K562 (cell line): ENCODE data around the gene LY6G6C. TPM values are rescaled to one million over a fixed set of nuclear protein-coding genes. Genes with fewer than 3 reads are reported as not detected.

ENCODE experiments used
- BCL6 ChIP-seq: fragments of 250-450 bp; sonication (Bioruptor Pico); IDR thresholded peaks from 2 replicates; pipeline ENCODE4 v1.4.0; 2020
- HIVEP1 ChIP-seq: fragments of 250-450 bp; sonication (Bioruptor Pico); IDR thresholded peaks from 2 replicates; pipeline ENCODE4 v1.4.0; 2020; ENCODE audit warnings: mild to moderate bottlenecking
- HNRNPL ChIP-seq: fragments of 200-400 bp; formaldehyde crosslinking; IDR thresholded peaks from 2 replicates; pipeline ENCODE4 v1.6.1; 2017; ENCODE audit warnings: low read depth, mild to moderate bottlenecking, low read length
- MEF2A ChIP-seq: IDR thresholded peaks from 2 replicates; pipeline ENCODE4 v1.6.1; 2011; ENCODE audit warnings: low read depth, mild to moderate bottlenecking, low read length, moderate library complexity; ENCODE audit not compliant: control insufficient read depth
- NCOA4 ChIP-seq: fragments of 450-650 bp; IDR thresholded peaks from 2 replicates; pipeline ENCODE4 v1.6.1; 2018; ENCODE audit warnings: mild to moderate bottlenecking; ENCODE audit not compliant: partially characterized antibody
- NR4A1 ChIP-seq, 2 experiments: fragments of 250-450 bp in 1 of 2; fragments of 450-650 bp in 1 of 2; sonication (Bioruptor Pico) in 1 of 2; IDR thresholded peaks; 2 replicates each; pipeline versions ENCODE4 v1.4.0 to v1.6.1; 2016 to 2020; ENCODE audit warnings: mild to moderate bottlenecking in 2 of 2, missing compliant biosample characterization in 1 of 2, missing genetic modification characterization in 1 of 2, moderate library complexity in 1 of 2
- RBM17 ChIP-seq: fragments of 200-400 bp; formaldehyde crosslinking; IDR thresholded peaks from 2 replicates; pipeline ENCODE4 v1.6.1; 2017; ENCODE audit warnings: low read depth, mild to moderate bottlenecking, low read length, borderline replicate concordance
- SAFB ChIP-seq: fragments of 200-400 bp; formaldehyde crosslinking; IDR thresholded peaks from 2 replicates; pipeline ENCODE4 v1.6.1; 2017; ENCODE audit warnings: low read depth, low read length, borderline replicate concordance
- SMARCA4 ChIP-seq: fragments of 450-650 bp; IDR thresholded peaks from 2 replicates; pipeline ENCODE4 v1.6.1; 2016
- SMARCB1 ChIP-seq: IDR thresholded peaks from 2 replicates; pipeline ENCODE4 v1.6.1; 2011; ENCODE audit warnings: improper control_type of control experiment, low read depth; ENCODE audit not compliant: insufficient read length
- TCFL5 ChIP-seq: fragments of 250-450 bp; sonication (Bioruptor Pico); conservative IDR thresholded peaks from 2 replicates; pipeline ENCODE4 v1.6.1; 2021; ENCODE audit warnings: mild to moderate bottlenecking, moderate library complexity, matching md5 sums
- TOE1 ChIP-seq, 2 experiments: fragments of 450-650 bp in 1 of 2; sonication (generic) in 1 of 2; formaldehyde crosslinking in 1 of 2; IDR thresholded peaks; 2 replicates each; pipeline versions ENCODE4 v1.7.1 to v1.8.0; 2016 to 2022; ENCODE audit warnings: borderline replicate concordance in 2 of 2, mild to moderate bottlenecking in 2 of 2, antibody characterized with exemption in 1 of 2, inconsistent platforms in 1 of 2, low read depth in 1 of 2, missing genetic modification reagents in 1 of 2, moderate library complexity in 1 of 2
- TRIM28 ChIP-seq: fragments of 450-650 bp; IDR thresholded peaks from 2 replicates; pipeline ENCODE4 v1.6.1; 2017
- ZFPM2 ChIP-seq: fragments of 250-450 bp; sonication (Bioruptor Pico); IDR thresholded peaks from 2 replicates; pipeline ENCODE4 v1.5.1; 2022; ENCODE audit warnings: mild to moderate bottlenecking
- ZNF140 ChIP-seq: fragments of 250-450 bp; sonication (Bioruptor Pico); IDR thresholded peaks from 2 replicates; pipeline ENCODE4 v1.8.0; 2021; ENCODE audit warnings: moderate library complexity, mild to moderate bottlenecking, inconsistent platforms
- polyA plus RNA-seq, 8 experiments: library from polyadenylated mRNA; depleted of rRNA in 4 of 8; stranded (reverse) in 5 of 8; unstranded in 3 of 8; fragments of >200 nt; fragmentation: Nextera tagmentation in 2 of 8; fragmentation: Illumina TruSeq in 1 of 8; extraction: Ambion mirVana in 2 of 8; extraction: Trizol in 1 of 8; gene quantifications; 2 replicates each; pipeline versions ENCODE4 v1.2.1 to v1.2.3, GENCODE V29; 2011 to 2014; ENCODE audit warnings: inconsistent platforms in 1 of 8, missing spikeins in 1 of 8
- total RNA-seq, 7 experiments: library from RNA; depleted of rRNA in 6 of 7; stranded (reverse); fragments of >200 nt in 6 of 7; fragmentation: Illumina TruSeq in 2 of 7; extraction: Trizol in 2 of 7; gene quantifications; 2 replicates each; pipeline versions ENCODE4 v1.2.1 to v1.2.3, GENCODE V29; 2011 to 2021; ENCODE audit warnings: low replicate concordance in 1 of 7
- TF ChIP-seq, protein P1 (sequence below): sonication (generic); formaldehyde crosslinking; IDR thresholded peaks from 2 replicates; pipeline ENCODE4 v1.8.1; 2023; ENCODE audit warnings: mild to moderate bottlenecking, missing genetic modification reagents
- TF ChIP-seq, protein P2 (sequence below): fragments of 450-650 bp; formaldehyde crosslinking; IDR thresholded peaks from 2 replicates; pipeline ENCODE4 v1.4.0; 2020; ENCODE audit warnings: mild to moderate bottlenecking, mixed read lengths
- TF ChIP-seq, protein P3 (sequence below): IDR thresholded peaks from 2 replicates; pipeline ENCODE4 v1.6.1; 2014; ENCODE audit warnings: antibody characterized with exemption
- TF ChIP-seq, protein P4 (sequence below), 2 experiments: fragments of 450-650 bp; conservative IDR thresholded peaks; 2 replicates each; pipeline ENCODE4 v1.6.1; 2017; ENCODE audit warnings: mild to moderate bottlenecking in 2 of 2, moderate library complexity in 2 of 2

The LY6G6C gene
- total and polyA plus RNA-seq, 9 of the 15 experiments (the other 6 are each of a cell fraction or from before 2014, with no cell fraction given) = 0.06 to 0.20 TPM; not detected in 7

DNA sequence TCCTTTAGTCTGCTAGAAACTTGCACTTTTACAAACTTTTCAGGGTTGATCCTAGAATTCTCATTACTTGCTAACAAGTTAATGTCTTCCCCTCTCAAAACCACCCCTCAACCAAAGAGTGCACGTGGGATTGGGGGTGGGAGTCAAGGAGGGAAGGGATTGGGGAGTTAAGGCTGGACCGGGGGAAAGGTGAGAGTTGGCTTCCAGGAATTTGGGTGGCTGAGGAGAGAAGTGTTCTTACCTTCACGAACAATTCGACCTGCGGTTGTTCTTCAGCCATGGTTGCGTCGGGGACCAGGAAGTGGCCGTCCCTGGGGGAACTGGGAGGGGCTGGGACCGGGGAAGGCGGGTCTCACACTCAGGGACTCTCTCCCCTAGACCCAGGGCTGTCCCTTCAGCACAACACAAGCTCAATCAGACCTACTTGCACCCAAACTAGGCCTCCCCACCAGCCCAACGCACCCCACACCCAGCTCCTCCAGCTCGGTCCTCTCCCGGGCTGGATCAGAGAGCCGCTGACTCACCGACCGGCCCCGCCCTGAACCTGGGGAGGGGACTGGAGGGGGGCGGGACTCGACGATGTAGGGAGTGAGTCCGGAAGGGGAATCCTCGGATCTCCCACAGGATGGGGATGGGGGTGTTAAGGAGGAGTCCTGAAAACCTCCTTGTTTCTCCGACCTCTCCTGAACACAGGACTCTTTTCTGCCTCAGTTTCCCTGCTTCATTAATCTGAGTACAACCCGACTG, 14.6 kb upstream of the LY6G6C start, which contains the start of gene CLIC1 (continued):
- TF ChIP-seq, protein P1, sequence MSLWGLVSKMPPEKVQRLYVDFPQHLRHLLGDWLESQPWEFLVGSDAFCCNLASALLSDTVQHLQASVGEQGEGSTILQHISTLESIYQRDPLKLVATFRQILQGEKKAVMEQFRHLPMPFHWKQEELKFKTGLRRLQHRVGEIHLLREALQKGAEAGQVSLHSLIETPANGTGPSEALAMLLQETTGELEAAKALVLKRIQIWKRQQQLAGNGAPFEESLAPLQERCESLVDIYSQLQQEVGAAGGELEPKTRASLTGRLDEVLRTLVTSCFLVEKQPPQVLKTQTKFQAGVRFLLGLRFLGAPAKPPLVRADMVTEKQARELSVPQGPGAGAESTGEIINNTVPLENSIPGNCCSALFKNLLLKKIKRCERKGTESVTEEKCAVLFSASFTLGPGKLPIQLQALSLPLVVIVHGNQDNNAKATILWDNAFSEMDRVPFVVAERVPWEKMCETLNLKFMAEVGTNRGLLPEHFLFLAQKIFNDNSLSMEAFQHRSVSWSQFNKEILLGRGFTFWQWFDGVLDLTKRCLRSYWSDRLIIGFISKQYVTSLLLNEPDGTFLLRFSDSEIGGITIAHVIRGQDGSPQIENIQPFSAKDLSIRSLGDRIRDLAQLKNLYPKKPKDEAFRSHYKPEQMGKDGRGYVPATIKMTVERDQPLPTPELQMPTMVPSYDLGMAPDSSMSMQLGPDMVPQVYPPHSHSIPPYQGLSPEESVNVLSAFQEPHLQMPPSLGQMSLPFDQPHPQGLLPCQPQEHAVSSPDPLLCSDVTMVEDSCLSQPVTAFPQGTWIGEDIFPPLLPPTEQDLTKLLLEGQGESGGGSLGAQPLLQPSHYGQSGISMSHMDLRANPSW (CRISPR knock-in tag) = 0 out of 2 replicates have a peak, but pooled peaks have one; percentile 2
- TF ChIP-seq NCOA4 = peak; percentile 1
- no peak for TF ChIP-seq MEF2A
- no peak for TF ChIP-seq SAFB
- TF ChIP-seq, protein P2, sequence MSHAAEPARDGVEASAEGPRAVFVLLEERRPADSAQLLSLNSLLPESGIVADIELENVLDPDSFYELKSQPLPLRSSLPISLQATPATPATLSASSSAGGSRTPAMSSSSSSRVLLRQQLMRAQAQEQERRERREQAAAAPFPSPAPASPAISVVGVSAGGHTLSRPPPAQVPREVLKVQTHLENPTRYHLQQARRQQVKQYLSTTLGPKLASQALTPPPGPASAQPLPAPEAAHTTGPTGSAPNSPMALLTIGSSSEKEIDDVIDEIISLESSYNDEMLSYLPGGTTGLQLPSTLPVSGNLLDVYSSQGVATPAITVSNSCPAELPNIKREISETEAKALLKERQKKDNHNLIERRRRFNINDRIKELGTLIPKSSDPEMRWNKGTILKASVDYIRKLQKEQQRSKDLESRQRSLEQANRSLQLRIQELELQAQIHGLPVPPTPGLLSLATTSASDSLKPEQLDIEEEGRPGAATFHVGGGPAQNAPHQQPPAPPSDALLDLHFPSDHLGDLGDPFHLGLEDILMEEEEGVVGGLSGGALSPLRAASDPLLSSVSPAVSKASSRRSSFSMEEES = no peak
- no peak for TF ChIP-seq RBM17
- TF ChIP-seq, protein P3, sequence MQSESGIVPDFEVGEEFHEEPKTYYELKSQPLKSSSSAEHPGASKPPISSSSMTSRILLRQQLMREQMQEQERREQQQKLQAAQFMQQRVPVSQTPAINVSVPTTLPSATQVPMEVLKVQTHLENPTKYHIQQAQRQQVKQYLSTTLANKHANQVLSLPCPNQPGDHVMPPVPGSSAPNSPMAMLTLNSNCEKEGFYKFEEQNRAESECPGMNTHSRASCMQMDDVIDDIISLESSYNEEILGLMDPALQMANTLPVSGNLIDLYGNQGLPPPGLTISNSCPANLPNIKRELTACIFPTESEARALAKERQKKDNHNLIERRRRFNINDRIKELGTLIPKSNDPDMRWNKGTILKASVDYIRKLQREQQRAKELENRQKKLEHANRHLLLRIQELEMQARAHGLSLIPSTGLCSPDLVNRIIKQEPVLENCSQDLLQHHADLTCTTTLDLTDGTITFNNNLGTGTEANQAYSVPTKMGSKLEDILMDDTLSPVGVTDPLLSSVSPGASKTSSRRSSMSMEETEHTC = no peak
- TF ChIP-seq NR4A1 (CRISPR knock-in tag; IDR thresholded peaks at IDR 0.05) = no peak
- peak; percentile 76 for TF ChIP-seq NR4A1 (tag; IDR thresholded peaks at IDR 0.05)
- TF ChIP-seq SMARCB1 = no peak
- TF ChIP-seq, protein P4, sequence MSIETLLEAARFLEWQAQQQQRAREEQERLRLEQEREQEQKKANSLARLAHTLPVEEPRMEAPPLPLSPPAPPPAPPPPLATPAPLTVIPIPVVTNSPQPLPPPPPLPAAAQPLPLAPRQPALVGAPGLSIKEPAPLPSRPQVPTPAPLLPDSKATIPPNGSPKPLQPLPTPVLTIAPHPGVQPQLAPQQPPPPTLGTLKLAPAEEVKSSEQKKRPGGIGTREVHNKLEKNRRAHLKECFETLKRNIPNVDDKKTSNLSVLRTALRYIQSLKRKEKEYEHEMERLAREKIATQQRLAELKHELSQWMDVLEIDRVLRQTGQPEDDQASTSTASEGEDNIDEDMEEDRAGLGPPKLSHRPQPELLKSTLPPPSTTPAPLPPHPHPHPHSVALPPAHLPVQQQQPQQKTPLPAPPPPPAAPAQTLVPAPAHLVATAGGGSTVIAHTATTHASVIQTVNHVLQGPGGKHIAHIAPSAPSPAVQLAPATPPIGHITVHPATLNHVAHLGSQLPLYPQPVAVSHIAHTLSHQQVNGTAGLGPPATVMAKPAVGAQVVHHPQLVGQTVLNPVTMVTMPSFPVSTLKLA (conservative IDR thresholded peaks at IDR 0.05) = no peak
- no peak; the same call in 1 of the 2 replicates for TF ChIP-seq ZFPM2 (CRISPR knock-in tag)
- TF ChIP-seq HIVEP1 (CRISPR knock-in tag) = peak; percentile 92
- no peak for TF ChIP-seq SMARCA4
- peak; percentile 70; the same call in 1 of the 2 replicates for TF ChIP-seq TRIM28
- TF ChIP-seq BCL6 (CRISPR knock-in tag) = no peak
- TF ChIP-seq TCFL5 (CRISPR knock-in tag) = no peak
- no peak for TF ChIP-seq ZNF140 (CRISPR knock-in tag)
- no peak for TF ChIP-seq HNRNPL
- no peak for TF ChIP-seq TOE1 (IDR thresholded peaks at IDR 0.05; ENCODE audit: borderline replicate concordance)
- peak; percentile 79 for TF ChIP-seq TOE1 (CRISPR knock-in tag; IDR thresholded peaks at IDR 0.05; ENCODE audit: borderline replicate concordance, low read depth)
